ENCODE results near the gene DYNLRB1. TPM values are rescaled to one million over a fixed set of nuclear protein-coding genes. Genes with fewer than 3 reads are reported as not detected.

The DYNLRB1 gene
- total and polyA plus RNA-seq, 2 donors (not counting 3 experiments of a cell fraction or from before 2014, with no cell fraction given) = 142 to 245 TPM

- TF ChIP-seq POLR2A (IDR thresholded peaks at IDR 0.05; ENCODE audit: low read depth, low read length) = no peak
- TF ChIP-seq MYC (IDR thresholded peaks at IDR 0.05; ENCODE audit: low read depth, low read length) = no peak
- TF ChIP-seq GATA2 (IDR thresholded peaks at IDR 0.05; ENCODE audit: insufficient read depth, insufficient read length, low read depth, low read length) = no peak
- TF ChIP-seq MAX (IDR thresholded peaks at IDR 0.05; ENCODE audit: insufficient read depth, insufficient read length) = no peak
- no peak for TF ChIP-seq FOS (IDR thresholded peaks at IDR 0.05; ENCODE audit: borderline replicate concordance, insufficient read depth, low read length)
- TF ChIP-seq EZH2 (IDR thresholded peaks at IDR 0.05; ENCODE audit: borderline replicate concordance, low read depth, low read length, severe bottlenecking) = no peak
- no peak for TF ChIP-seq CTCF (IDR thresholded peaks at IDR 0.05; ENCODE audit: extremely low read depth in 1 of 2, insufficient read depth in 1 of 2, low read depth in 1 of 2, low read length in 2 of 2)
- no peak for TF ChIP-seq JUN (IDR thresholded peaks at IDR 0.05; ENCODE audit: borderline replicate concordance, insufficient read depth, insufficient read length, low read depth)
- FAIRE-seq = no peak
- Histone ChIP-seq H3K27me3 (ENCODE audit: control insufficient read depth in 2 of 2, insufficient read depth in 2 of 2, low read length in 2 of 2) (no peaks in the 10 kb centered on the region), H3K36me3 (ENCODE audit: control insufficient read depth in 2 of 2, extremely low read depth in 1 of 2, insufficient read depth in 2 of 2, low read length in 2 of 2) (peaks cover 0 to 5% of the 10 kb centered on the region in 2 experiments), H3K79me2 (ENCODE audit: control insufficient read depth, insufficient read depth, low read length) (no peaks in the 10 kb centered on the region), H3K9ac (replicated peaks; ENCODE audit: extremely low read depth, insufficient read depth, low read length) (no peak overlapping the region), H3K9me3 (replicated peaks; ENCODE audit: control insufficient read depth, insufficient read depth, low read length) (no peaks in the 10 kb centered on the region), H2AFZ (ENCODE audit: low read depth, low read length) (no peak overlapping the region), H3K4me2 (ENCODE audit: insufficient read depth, low read length) (no peak overlapping the region), H4K20me1 (replicated peaks; ENCODE audit: control insufficient read depth, extremely low read depth, insufficient read depth, low read length) (no peaks in the 10 kb centered on the region), H3K4me3 (replicated peaks in 1 of 3; ENCODE audit: insufficient read depth in 1 of 3, low read depth in 1 of 3, low read length in 3 of 3) (no peak overlapping the region), H3K4me1 (ENCODE audit: control insufficient read depth, extremely low read depth, insufficient read depth, low read length) (peaks cover 14% of the 10 kb centered on the region), H3K9me1 (replicated peaks; ENCODE audit: control insufficient read depth, extremely low read depth, insufficient read depth, low read length) (no peaks in the 10 kb centered on the region), H3K27ac (ENCODE audit: insufficient read depth, low read depth, low read length) (no peak overlapping the region)
- ChIA-PET CTCF (interaction anchor here (0.7 to 3.4 kb wide), 6 partner anchors 10 to 186 kb away, joined by 3 to 15 read pairs (median 4); no protein-coding TSS in a partner anchor), POLR2A (interaction anchor here (0.7 kb wide), 1 partner anchor 33 kb away, joined by 4 read pairs; no protein-coding TSS in a partner anchor)
- no TSS peak for BruUV-seq (replicated peaks)
- intact Hi-C loops (cut with micrococcal nuclease) = no loop called here
- dilution Hi-C loops (cut with MboI; ENCODE audit: extremely low pct_ligation_motif_present, low sequenced_read_pairs) = no loop called here
- no peak for DNase-seq (ENCODE audit: low read depth, low spot score)
Observed at GRCh38 chr20:34583544-34583943, 67.3 kb downstream of the DYNLRB1 start.
